Cardiac atrium fibroblast (primary cell): ENCODE data around the gene GNAQ. TPM values are rescaled to one million over a fixed set of nuclear protein-coding genes. Genes with fewer than 3 reads are reported as not detected.

Experiments
- total RNA-seq: library from RNA; depleted of rRNA; stranded (reverse); fragments of >200 nt; gene quantifications from 2 replicates; pipeline ENCODE4 v1.2.3, GENCODE V29; 2015

Gene GNAQ
- 27.2 and 31.2 TPM in 2 replicates for total RNA-seq

DNA sequence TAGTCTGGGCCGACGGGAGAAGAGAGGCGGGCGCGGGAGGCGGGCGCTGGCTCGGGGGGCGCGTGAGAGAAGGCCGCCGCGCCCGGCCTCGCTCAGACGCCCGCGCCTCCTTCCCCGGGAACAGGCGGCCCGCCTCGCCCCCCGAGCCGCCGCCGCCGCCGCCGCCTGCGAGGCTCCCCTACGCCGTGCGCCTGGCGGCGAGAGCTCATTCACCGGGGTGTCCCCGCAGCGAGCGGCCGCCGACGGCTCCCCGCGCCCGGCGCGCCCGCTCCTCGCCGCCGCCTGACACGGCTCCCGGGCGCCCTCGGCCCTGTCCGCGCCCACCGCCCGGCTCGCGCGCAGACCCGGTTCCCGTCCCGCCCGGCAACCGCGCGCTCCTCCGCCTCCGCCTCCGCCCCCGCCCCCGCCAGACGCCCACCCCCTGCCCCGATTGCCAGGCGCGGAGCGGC, at the start of gene GNAQ:
Gene GNAQ (minus strand): TSS at position 368 of the 449 bp plus-strand sequence. CDS start 576 bp downstream, outside the sequence.

Other genes starting within 250 kb of the GNAQ start
- gene CEP78, start 204.3 kb upstream of the GNAQ start, total RNA-seq, result 6.0 and 8.6 TPM in 2 replicates